Measurements from ENCODE around the gene FUT1. TPM values are rescaled to one million over a fixed set of nuclear protein-coding genes. Genes with fewer than 3 reads are reported as not detected.
"Not testable (repeated sequence)": the region's sequence is repeated elsewhere in the genome, so short reads cannot be mapped to it uniquely, and the experiment has no call there.

FUT1 gene
- total RNA-seq, 1 donor from 2014 or later: 19.9 TPM

- ATAC-seq: no peak
- no peaks in the 10 kb centered on the region for H3K27me3 ChIP-seq
- intact Hi-C loops (cut with DNase I): no loop called here
- TF ChIP-seq CTCF (IDR thresholded peaks at IDR 0.05): no peak
- H3K4me3 ChIP-seq: no peak overlapping the region
- peaks cover 27% of the 10 kb centered on the region for H3K4me1 ChIP-seq
- peak overlapping the region; percentile 58 for H3K27ac ChIP-seq
- no peak for DNase-seq
- H3K36me3 ChIP-seq: no peaks in the 10 kb centered on the region
- no peaks in the 10 kb centered on the region for H3K9me3 ChIP-seq
Observed at GRCh38 chr19:48718711-48719231, 33.7 kb downstream of the FUT1 start.

GRCh38 chr19:48718106-48718505 is 34.3 kb downstream of the FUT1 start:
- H3K27ac ChIP-seq; H3K4me3 ChIP-seq; ATAC-seq; intact Hi-C loops (cut with DNase I); H3K9me3 ChIP-seq; DNase-seq; H3K27me3 ChIP-seq; H3K36me3 ChIP-seq: not testable (repeated sequence)
- H3K4me1 ChIP-seq: peaks cover 33% of the 10 kb centered on the region

GRCh38 chr19:48716562-48717291 is 35.7 kb downstream of the FUT1 start:
- Histone ChIP-seq H3K27me3 (no peaks in the 10 kb centered on the region), H3K27ac (peak overlapping the region; percentile 24), H3K9me3 (no peaks in the 10 kb centered on the region), H3K4me1 (peaks cover 29% of the 10 kb centered on the region), H3K36me3 (no peaks in the 10 kb centered on the region), H3K4me3 (peak overlapping the region; percentile 19)
- DNase-seq (no peak), ATAC-seq (no peak)
- no peak for TF ChIP-seq CTCF (IDR thresholded peaks at IDR 0.05)
- intact Hi-C loops (cut with DNase I): no loop called here

GRCh38 chr19:48715681-48716171 is 36.7 kb downstream of the FUT1 start:
- H3K36me3 ChIP-seq: no peaks in the 10 kb centered on the region
- H3K27ac ChIP-seq: peak overlapping the region; percentile 24
- intact Hi-C loops (cut with DNase I): no loop called here
- peak overlapping the region; percentile 77 for H3K4me3 ChIP-seq
- ATAC-seq (no peak), DNase-seq (no peak)
- TF ChIP-seq CTCF (IDR thresholded peaks at IDR 0.05): no peak
- H3K4me1 ChIP-seq: peaks cover 26% of the 10 kb centered on the region
- H3K9me3 ChIP-seq: no peaks in the 10 kb centered on the region
- no peaks in the 10 kb centered on the region for H3K27me3 ChIP-seq

- Histone ChIP-seq H3K4me1 (peaks cover 26% of the 10 kb centered on the region), H3K27ac (peak overlapping the region; percentile 78), H3K9me3 (no peaks in the 10 kb centered on the region), H3K36me3 (no peaks in the 10 kb centered on the region), H3K27me3 (no peaks in the 10 kb centered on the region), H3K4me3 (peak overlapping the region; percentile 77)
- intact Hi-C loops (cut with DNase I): no loop called here
- no peak for DNase-seq
- TF ChIP-seq CTCF (IDR thresholded peaks at IDR 0.05): no peak
- no peak for ATAC-seq
Observed at GRCh38 chr19:48714759-48715675, 37.4 kb downstream of the FUT1 start.
